ENCODE results near the gene RBM43. TPM values are rescaled to one million over a fixed set of nuclear protein-coding genes. Genes with fewer than 3 reads are reported as not detected.
"Not testable (repeated sequence)": the region's sequence is repeated elsewhere in the genome, so short reads cannot be mapped to it uniquely, and the experiment has no call there.

Gene RBM43
- polyA plus RNA-seq, 1 donor: 15.8 TPM

- no peak for DNase-seq
These were observed 8.3 kb upstream of the RBM43 start for GRCh38 chr2:151269798-151270568.

DNA sequence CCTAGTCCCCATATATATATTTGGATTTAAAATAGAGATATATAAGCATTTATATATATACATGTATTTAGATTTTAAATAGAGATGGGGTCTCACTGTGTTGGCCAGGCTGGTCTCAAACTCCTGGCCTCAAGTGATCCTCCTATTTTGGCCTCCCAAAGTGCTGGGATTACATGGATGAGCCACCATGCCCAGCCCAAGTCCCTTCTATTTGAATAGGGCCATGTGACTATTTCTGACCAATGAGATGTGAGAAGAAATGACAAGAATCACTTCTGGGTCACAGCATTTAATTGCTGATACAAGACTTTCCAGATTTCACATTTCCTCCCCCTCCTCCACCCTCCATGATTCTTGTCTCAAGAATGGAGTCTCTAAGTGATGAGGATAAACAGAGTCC is 6.4 kb upstream of the RBM43 start:
- no peak for DNase-seq

- no peak for DNase-seq
These were observed 5.9 kb upstream of the RBM43 start for GRCh38 chr2:151267537-151267936.

- no peak for DNase-seq
These were observed 4.3 kb upstream of the RBM43 start for GRCh38 chr2:151265991-151266390.

- no peak for DNase-seq
These were observed 2.6 kb upstream of the RBM43 start for GRCh38 chr2:151264157-151264825.

DNA sequence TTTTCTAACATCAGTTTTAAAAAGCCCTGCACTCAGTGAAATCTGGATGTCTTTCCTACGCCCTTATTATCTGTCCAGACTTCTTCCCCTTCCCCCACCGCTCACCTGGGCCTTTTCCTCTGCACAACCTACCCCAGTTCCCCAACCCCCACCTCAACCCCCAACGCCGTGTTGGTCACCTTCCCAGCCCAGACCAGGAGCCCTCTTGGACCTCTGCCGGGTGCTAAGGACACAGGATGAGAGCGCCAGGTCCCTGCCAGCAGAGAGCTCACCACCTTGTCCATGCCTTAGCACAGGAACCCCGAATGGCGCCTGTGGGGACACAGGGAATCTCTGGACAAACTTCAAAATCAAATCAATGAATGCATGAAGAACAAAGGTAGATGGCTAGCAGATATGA is 966 bp upstream of the RBM43 start:
- DNase-seq: no peak

DNA sequence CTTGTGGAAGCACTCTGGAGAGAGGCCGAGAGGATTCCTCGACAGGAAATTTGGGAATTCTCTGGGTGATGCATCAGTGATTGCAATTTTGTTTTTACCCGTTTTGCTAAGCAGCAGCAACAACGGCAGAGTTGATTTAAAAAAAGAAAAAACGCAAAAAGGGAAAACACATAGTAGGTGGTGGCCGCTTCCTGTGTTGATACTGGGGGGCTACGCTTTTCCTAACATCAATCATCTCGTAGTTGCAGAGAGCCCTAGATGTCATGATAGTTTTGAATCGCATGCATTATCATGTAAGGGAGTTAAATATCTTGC is 271 bp upstream of the RBM43 start:
- no peak for DNase-seq

DNA sequence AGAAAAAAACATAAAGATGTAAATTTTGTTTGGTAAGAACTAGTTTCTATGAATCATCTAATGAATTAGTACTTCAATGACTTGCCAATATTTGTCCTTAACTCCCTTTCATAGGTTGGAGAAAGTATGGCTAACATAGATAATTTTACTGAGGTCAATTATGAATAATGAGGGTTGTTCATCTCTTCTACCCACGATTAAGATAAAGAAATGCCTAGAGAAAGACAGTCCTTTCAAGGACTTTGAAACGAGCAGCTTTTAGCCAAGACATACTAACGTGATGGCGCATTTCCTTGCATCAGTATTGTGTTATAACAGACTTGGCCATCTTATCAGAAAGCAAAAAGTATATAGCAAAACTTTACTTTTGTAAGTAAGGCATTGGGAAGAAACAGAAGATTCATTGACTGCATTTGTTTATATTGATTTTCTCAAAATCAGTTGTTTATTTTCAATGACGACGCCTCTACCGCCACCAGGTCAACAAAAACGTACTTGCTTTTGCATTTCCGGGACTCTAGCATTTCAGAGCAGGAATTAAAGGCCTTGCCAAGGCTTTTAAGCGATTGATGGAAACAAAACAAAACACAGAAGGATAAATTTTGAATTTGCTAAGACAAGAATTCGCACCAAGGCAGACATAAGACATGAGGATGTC is 961 bp downstream of the RBM43 start:
- DNase-seq: peak; percentile 35

DNA sequence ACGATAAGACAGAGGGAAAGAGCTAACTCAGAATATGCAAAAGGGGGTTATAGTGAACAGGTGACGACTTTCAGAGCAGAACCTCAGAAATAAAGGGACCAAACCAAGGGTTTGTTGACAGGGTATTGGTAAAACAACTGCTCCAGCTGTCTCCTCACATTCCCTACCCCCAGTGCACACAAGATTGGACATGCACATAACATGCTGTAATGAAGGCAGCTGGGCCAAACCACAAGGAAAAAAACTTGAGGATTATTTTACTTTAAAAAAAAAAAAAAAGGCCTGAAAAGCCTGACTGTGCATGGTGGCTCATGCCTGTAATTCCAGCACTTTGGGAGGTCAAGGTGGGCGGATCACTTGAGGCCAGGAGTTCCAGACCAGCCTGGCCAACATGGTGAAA is 3.5 kb downstream of the RBM43 start:
- no peak for DNase-seq

GRCh38 chr2:151252646-151253045 is 9.0 kb downstream of the RBM43 start:
- DNase-seq: no peak

- DNase-seq: no peak
These were observed 10.7 kb downstream of the RBM43 start for GRCh38 chr2:151251012-151251411.

GRCh38 chr2:151247432-151247831 is 14.2 kb downstream of the RBM43 start:
- no peak for DNase-seq

- no peak for DNase-seq
These were observed 15.5 kb downstream of the RBM43 start for GRCh38 chr2:151246152-151246551.

DNA sequence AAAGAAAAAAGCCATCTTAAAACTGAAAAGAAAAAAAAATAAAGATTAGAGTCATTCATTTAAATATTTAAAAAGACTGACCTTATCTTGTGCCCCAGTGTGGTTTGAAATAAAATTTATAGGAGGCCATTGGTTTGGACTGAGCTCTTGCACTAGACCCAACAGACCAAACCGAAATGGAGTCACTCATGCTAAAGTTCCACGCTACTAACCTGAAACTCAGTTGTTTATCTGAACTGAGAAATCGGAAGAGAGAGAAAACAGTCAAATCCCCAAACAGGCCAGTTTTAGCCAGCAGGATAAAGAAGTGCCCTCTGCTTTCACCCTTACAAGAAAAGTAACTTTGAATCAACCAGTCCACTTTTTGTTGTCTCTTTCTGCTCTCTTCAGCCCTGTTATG is 18.2 kb downstream of the RBM43 start:
- DNase-seq: no peak

DNA sequence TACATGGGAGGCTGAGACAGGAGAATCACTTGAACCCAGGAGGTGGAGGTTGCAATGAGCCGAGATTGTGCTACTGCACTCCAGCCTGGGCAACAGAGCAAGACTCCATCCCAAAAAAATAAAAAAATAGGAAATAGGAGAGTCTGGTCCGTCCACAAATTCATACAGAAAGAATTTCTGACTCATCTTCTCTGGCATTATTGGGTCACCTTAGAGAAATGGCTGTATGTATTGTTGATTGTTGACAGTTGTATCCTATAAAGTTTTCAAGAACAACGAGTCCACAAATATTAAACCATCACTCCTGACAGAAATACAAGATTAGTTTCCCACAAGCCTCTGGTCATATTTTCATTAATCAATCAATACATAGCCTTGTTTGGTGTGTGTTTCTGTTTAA is 20.4 kb downstream of the RBM43 start:
- no peak for DNase-seq

DNA sequence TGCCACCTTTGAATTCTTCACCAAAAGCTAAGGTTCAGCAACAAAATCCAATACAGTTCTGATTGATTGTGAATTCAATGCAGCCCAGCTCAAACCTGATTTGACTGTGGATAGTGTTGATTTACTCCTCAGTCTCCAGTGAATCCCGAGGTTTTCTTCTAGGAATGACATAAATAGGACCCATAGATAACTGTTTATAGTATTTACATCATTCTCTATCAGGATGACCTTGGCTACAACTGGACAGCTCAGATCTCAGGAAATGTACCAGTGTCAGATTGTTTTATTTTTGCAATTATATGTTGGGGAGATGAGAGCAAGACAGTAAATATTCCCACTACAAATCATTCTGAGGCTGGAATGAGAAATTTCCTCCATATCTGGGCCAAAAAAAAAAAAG is 21.2 kb downstream of the RBM43 start:
- DNase-seq: no peak

GRCh38 chr2:151239624-151240023 is 22.0 kb downstream of the RBM43 start:
- no peak for DNase-seq

GRCh38 chr2:151238527-151239487 is 22.9 kb downstream of the RBM43 start:
- peak; percentile 63 for DNase-seq

DNA sequence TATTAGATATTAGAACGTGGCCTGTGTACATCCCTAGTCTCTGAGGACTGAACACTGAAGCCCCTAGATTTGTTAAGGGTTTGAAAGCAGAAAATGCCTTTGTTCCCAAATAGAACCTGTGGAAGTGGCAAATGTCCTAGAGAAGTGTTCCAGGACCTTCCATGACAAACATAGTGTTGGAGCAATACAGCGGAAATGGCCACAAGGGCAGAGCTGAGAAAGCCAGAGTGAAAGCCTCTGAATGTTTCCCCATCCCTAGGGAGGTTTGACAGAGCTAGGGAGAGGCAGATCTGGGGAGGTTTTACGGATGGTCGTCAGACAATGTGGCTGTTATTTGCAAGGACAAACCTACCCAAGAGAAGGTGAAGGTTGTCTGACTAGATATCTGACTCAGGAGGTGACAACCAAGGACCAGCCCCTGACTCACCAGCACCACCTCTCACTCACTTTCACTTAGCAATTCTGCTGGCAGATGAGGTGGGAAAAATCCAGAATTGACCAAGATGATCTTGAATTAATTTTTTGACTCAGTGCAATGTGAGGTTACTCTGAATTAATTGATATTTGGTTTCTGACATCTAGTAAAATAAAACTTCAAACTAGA is 24.1 kb downstream of the RBM43 start:
- DNase-seq: no peak

GRCh38 chr2:151233760-151234159 is 27.9 kb downstream of the RBM43 start:
- DNase-seq: not testable (repeated sequence)

DNA sequence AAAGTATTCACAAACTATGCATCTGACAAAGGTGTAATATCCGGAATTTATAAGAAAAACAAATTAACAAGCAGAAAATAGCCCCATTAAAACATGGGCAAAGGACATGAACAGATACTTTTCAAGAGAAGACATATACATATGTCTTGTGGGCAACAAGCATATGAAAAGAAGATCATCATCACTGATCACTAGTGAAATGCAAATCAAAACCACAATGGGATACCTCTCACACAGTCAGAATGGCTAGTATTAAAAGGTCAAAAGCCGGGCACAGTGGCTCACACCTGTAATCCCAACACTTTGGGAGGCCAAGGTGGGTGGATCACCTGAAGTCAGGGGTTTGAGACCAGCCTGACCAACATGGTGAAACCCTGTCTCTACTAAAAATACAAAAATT is 28.4 kb downstream of the RBM43 start:
- DNase-seq: not testable (repeated sequence)

GRCh38 chr2:151230627-151231140 is 31.0 kb downstream of the RBM43 start:
- DNase-seq: no peak

Data from left kidney (tissue), 2 donors.